ENCODE measurements around the gene IFT122.
"Not testable (repeated sequence)": the region's sequence is repeated elsewhere in the genome, so short reads cannot be mapped to it uniquely, and the experiment has no call there.

IFT122 gene

GRCh38 chr3:129485721-129486663, 46.0 kb downstream of the IFT122 start:
- Histone ChIP-seq H3K9ac (ENCODE audit: insufficient read length, low read depth) (peak overlapping the region; percentile 70), H3K27me3 (ENCODE audit: insufficient read depth, insufficient read length) (no peaks in the 10 kb centered on the region), H3K4me1 (ENCODE audit: insufficient read depth, insufficient read length) (peaks cover 27% of the 10 kb centered on the region), H3K4me3 (ENCODE audit: insufficient read length, low read depth) (no peak overlapping the region), H3K36me3 (ENCODE audit: insufficient read depth, insufficient read length, low read length) (peaks cover 51% of the 10 kb centered on the region), H3K9me3 (ENCODE audit: insufficient read depth, low read length) (no peaks in the 10 kb centered on the region)
- TF ChIP-seq ZNF274 (IDR thresholded peaks at IDR 0.05; ENCODE audit: low read depth, low read length): no peak
- TF ChIP-seq SUZ12 (IDR thresholded peaks at IDR 0.05; ENCODE audit: extremely low read depth, insufficient read depth, insufficient read length): no peak
- TF ChIP-seq YY1 (IDR thresholded peaks at IDR 0.05; ENCODE audit: insufficient read depth, insufficient read length): no peak
- DNase-seq (ENCODE audit: low read depth, low spot score): peak; percentile 48

- H3K27me3 ChIP-seq (ENCODE audit: insufficient read depth, insufficient read length): no peaks in the 10 kb centered on the region
- H3K36me3 ChIP-seq (ENCODE audit: insufficient read depth, insufficient read length, low read length): peaks cover 54% of the 10 kb centered on the region
- no peak for DNase-seq (ENCODE audit: low read depth, low spot score)
- TF ChIP-seq YY1 (IDR thresholded peaks at IDR 0.05; ENCODE audit: insufficient read depth, insufficient read length): no peak
- TF ChIP-seq ZNF274 (IDR thresholded peaks at IDR 0.05; ENCODE audit: low read depth, low read length): no peak
- H3K4me3 ChIP-seq (ENCODE audit: insufficient read length, low read depth): no peak overlapping the region
- peaks cover 25% of the 10 kb centered on the region for H3K4me1 ChIP-seq (ENCODE audit: insufficient read depth, insufficient read length)
- peak overlapping the region; percentile 65 for H3K9ac ChIP-seq (ENCODE audit: insufficient read length, low read depth)
- no peaks in the 10 kb centered on the region for H3K9me3 ChIP-seq (ENCODE audit: insufficient read depth, low read length)
Measured at GRCh38 chr3:129486664-129487035, 46.6 kb downstream of the IFT122 start.

GRCh38 chr3:129487183-129487867, 47.3 kb downstream of the IFT122 start:
- H3K36me3 ChIP-seq (ENCODE audit: insufficient read depth, insufficient read length, low read length): peaks cover 54% of the 10 kb centered on the region

GRCh38 chr3:129487868-129488335, 47.9 kb downstream of the IFT122 start:
- H3K9ac ChIP-seq (ENCODE audit: insufficient read length, low read depth); H3K9me3 ChIP-seq (ENCODE audit: insufficient read depth, low read length); DNase-seq (ENCODE audit: low read depth, low spot score); H3K27me3 ChIP-seq (ENCODE audit: insufficient read depth, insufficient read length); H3K4me3 ChIP-seq (ENCODE audit: insufficient read length, low read depth): not testable (repeated sequence)
- Histone ChIP-seq H3K4me1 (ENCODE audit: insufficient read depth, insufficient read length) (peaks cover 16% of the 10 kb centered on the region), H3K36me3 (ENCODE audit: insufficient read depth, insufficient read length, low read length) (peaks cover 54% of the 10 kb centered on the region)

More at GRCh38 chr3:129487183-129487867, 47.3 kb downstream of the IFT122 start:
- H3K27me3 ChIP-seq (ENCODE audit: insufficient read depth, insufficient read length): no peaks in the 10 kb centered on the region
- DNase-seq (ENCODE audit: low read depth, low spot score): no peak
- no peaks in the 10 kb centered on the region for H3K9me3 ChIP-seq (ENCODE audit: insufficient read depth, low read length)
- peaks cover 20% of the 10 kb centered on the region for H3K4me1 ChIP-seq (ENCODE audit: insufficient read depth, insufficient read length)
- no peak for TF ChIP-seq ZNF274 (IDR thresholded peaks at IDR 0.05; ENCODE audit: low read depth, low read length)
- no peak for TF ChIP-seq SUZ12 (IDR thresholded peaks at IDR 0.05; ENCODE audit: extremely low read depth, insufficient read depth, insufficient read length)
- no peak for TF ChIP-seq YY1 (IDR thresholded peaks at IDR 0.05; ENCODE audit: insufficient read depth, insufficient read length)
- no peak overlapping the region for H3K4me3 ChIP-seq (ENCODE audit: insufficient read length, low read depth)
- peak overlapping the region; percentile 65 for H3K9ac ChIP-seq (ENCODE audit: insufficient read length, low read depth)

- Histone ChIP-seq H3K4me1 (ENCODE audit: insufficient read depth, insufficient read length) (peaks cover 10% of the 10 kb centered on the region), H3K36me3 (ENCODE audit: insufficient read depth, insufficient read length, low read length) (peaks cover 53% of the 10 kb centered on the region)
- not testable (repeated sequence) for H3K9ac ChIP-seq (ENCODE audit: insufficient read length, low read depth); H3K27me3 ChIP-seq (ENCODE audit: insufficient read depth, insufficient read length); DNase-seq (ENCODE audit: low read depth, low spot score); H3K4me3 ChIP-seq (ENCODE audit: insufficient read length, low read depth); H3K9me3 ChIP-seq (ENCODE audit: insufficient read depth, low read length)
Measured at GRCh38 chr3:129489258-129489657, 49.2 kb downstream of the IFT122 start.

GRCh38 chr3:129490273-129490675, 50.2 kb downstream of the IFT122 start:
- TF ChIP-seq SUZ12 (IDR thresholded peaks at IDR 0.05; ENCODE audit: extremely low read depth, insufficient read depth, insufficient read length) (no peak), YY1 (IDR thresholded peaks at IDR 0.05; ENCODE audit: insufficient read depth, insufficient read length) (no peak), ZNF274 (IDR thresholded peaks at IDR 0.05; ENCODE audit: low read depth, low read length) (no peak)
- peak; percentile 77 for DNase-seq (ENCODE audit: low read depth, low spot score)
- no peaks in the 10 kb centered on the region for H3K9me3 ChIP-seq (ENCODE audit: insufficient read depth, low read length)
- peaks cover 47% of the 10 kb centered on the region for H3K36me3 ChIP-seq (ENCODE audit: insufficient read depth, insufficient read length, low read length)
- peak overlapping the region; percentile 46 for H3K9ac ChIP-seq (ENCODE audit: insufficient read length, low read depth)
- H3K4me1 ChIP-seq (ENCODE audit: insufficient read depth, insufficient read length): peaks cover 10% of the 10 kb centered on the region
- H3K27me3 ChIP-seq (ENCODE audit: insufficient read depth, insufficient read length): no peaks in the 10 kb centered on the region
- no peak overlapping the region for H3K4me3 ChIP-seq (ENCODE audit: insufficient read length, low read depth)

GRCh38 chr3:129491077-129491476, 51.1 kb downstream of the IFT122 start:
- Histone ChIP-seq H3K4me1 (ENCODE audit: insufficient read depth, insufficient read length) (peaks cover 15% of the 10 kb centered on the region), H3K36me3 (ENCODE audit: insufficient read depth, insufficient read length, low read length) (peaks cover 52% of the 10 kb centered on the region), H3K9ac (ENCODE audit: insufficient read length, low read depth) (peak overlapping the region; percentile 46)
- H3K9me3 ChIP-seq (ENCODE audit: insufficient read depth, low read length); H3K27me3 ChIP-seq (ENCODE audit: insufficient read depth, insufficient read length); DNase-seq (ENCODE audit: low read depth, low spot score); H3K4me3 ChIP-seq (ENCODE audit: insufficient read length, low read depth): not testable (repeated sequence)

All from NT2/D1 (cell line).